GM18508 (cell line): ENCODE measurements around the gene PPM1N.
"Not testable (repeated sequence)": the region's sequence is repeated elsewhere in the genome, so short reads cannot be mapped to it uniquely, and the experiment has no call there.

Experiments used
- ATAC-seq: cut with Tn5 transposase; IDR thresholded peaks from one replicate; pipeline ENCODE4 v1.9.1; 2021; ENCODE audit warnings: moderate number of reproducible peaks; ENCODE audit not compliant: insufficient read depth, unreplicated experiment

The PPM1N gene

DNA sequence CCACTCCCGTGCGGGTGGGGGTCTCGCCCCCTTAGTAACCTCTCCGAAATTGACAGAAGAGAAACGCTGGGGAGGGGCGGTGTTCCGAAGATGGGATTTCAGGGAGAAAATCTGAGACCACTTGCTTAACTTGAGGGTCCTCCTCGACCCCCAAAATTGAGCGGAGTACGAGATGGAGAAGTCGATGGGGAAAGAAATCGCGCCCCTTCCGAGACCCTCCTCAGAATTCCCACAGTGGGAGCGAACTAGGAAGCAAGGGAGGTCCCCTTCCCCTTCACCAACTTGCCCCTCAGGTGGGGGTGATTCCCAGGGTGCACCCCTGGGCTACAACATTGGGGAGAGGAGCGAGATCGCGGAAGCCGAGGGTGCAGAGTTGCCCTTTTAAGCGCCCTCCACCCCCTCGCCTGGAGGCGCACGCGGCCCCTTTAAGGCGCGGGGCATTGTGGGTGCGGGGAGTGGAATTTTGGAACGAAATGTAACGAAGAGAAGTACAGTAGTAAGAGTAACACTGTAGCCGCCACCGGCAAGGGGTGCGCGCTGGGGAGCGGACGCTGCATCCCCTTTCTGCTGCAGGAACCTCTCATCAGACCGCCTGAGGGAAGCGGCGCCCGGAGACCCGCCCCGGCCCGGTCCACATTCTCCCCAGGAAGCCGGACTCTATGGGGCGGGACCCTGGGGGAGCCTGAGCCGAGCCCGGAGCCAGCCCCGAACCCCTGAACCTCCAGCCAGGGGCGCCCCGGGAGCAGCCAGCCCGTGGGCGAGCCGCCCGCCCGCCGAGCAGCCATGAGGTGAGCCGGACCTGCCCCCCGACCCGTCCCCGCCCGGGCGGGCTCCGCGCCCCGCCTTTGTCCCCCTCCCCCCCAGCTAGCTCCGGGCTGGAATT, 9.0 kb downstream of the PPM1N start, which contains the start of gene VASP:
Gene VASP (plus strand): TSS at position 491 of the 883 bp plus-strand sequence. CDS start 293 bp downstream, at position 784.
- no peak for ATAC-seq

DNA sequence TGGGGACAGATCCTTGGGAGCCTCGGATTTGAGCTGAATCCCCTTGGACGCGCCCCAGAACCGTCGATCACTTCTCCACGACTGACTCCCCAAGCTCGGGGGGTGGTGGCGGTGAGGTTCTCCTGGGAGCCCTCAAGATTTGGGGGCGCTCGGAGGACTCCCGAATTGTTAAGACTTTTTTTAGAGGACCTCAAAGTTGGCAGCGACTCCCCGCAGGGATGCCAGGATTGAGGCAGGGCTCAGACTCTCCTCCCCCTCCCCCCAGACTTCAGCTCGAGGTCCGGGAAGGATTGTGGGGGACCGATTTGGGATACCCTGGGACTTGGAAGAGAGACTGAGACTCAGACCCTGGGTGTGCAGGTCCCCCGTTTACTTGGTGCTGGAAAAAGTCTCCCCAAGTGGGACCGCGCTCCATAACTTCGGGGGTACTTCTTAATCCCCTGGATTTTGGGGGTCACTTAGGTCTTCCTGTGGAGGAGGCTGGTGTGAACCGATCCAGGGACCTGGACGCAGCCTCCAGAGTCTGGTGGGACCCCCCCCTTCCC, 9.7 kb downstream of the PPM1N start:
- ATAC-seq = no peak

- ATAC-seq = no peak
These were observed 10.2 kb downstream of the PPM1N start for GRCh38 chr19:45508417-45508860.

- ATAC-seq = no peak
These were observed 10.8 kb downstream of the PPM1N start for GRCh38 chr19:45508861-45509691.

DNA sequence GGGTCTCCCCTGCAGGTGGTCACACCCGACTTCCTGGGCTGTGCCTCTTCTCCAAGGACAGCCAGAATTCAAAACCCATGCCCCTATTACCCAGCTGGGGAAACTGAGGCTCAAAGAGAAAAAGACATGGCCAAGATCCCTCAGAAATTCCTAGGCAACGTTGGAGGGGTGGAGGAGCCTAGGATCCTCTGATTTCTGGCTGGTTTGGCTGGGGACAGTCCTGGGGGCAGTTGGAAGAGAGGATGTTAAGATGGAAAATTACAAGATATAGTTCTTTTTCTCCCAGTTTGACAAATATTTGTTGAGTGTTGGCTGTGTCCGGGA, 11.4 kb downstream of the PPM1N start:
- ATAC-seq = no peak

DNA sequence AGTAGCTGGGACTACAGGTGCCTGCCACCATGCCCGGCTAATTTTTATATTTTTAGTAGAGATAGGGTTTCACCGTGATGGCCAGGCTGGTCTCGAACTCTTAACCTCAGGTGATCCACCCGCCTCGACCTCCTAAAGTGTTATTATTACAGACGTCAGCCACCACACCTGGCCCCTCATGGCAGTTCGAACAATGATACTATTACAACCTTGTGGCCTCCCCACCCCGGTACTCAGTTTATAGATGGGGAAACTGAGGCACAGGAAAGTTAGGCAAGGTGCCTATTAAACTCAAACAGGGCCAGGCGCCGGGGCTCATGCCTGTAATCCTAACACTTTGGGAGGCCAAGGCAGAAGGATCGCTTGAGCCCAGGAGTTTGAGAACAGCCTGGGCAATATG, 12.1 kb downstream of the PPM1N start:
- not testable (repeated sequence) for ATAC-seq

GRCh38 chr19:45511074-45511473, 12.8 kb downstream of the PPM1N start:
- ATAC-seq = no peak

- ATAC-seq = no peak
These were observed 14.7 kb downstream of the PPM1N start for GRCh38 chr19:45512881-45513483.

GRCh38 chr19:45514376-45515051, 16.3 kb downstream of the PPM1N start:
- no peak for ATAC-seq

GRCh38 chr19:45515081-45515624, 16.9 kb downstream of the PPM1N start:
- ATAC-seq = no peak

DNA sequence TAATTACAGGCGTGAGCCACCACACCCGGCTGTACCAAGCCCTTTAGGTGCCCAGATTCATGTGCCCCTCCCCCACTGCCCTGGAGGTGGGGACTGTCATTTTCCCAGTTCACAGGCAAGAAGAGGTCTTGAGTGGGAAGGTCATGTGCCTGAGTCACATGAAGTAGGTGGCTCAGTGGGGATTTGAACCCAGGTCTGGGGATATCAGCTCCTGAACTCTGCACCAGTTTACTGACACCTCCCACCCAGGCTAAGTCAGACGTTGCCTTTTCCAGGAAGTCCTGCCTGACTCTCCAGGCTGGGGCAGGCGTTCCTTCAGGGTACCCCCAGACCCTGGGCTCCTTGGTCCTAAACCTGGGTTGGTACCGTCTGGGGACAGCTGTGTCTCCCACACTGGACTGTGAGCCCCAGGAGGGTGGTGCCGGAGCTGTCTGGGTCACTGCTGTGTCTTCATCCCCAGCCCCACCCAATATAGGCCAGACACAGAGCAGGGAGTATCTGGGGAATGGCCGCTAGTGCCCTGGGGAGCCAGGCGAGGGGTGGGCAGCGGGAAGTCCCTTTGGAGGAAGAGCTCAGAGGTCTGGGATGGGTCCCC, 17.7 kb downstream of the PPM1N start:
- no peak for ATAC-seq

DNA sequence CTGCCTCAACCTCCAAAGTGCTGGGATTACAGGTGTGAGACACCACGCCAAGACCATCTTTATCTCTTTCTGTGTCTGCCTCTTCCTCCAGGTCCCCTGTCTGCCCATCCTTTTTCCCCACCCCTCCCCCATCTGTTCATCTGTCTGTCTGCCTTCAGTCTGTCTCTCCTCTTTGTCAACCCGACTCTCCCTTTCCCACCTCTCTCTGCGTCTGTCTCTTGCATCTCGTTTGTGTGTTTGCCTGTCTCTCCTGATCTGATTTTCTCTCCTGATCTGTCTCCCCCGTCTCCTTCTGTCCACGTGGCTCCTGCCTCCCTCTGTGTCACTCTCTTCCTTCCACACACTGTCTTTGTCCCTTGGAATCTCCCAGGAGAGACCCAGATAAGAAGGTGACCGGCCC, 19.0 kb downstream of the PPM1N start:
- no peak for ATAC-seq

DNA sequence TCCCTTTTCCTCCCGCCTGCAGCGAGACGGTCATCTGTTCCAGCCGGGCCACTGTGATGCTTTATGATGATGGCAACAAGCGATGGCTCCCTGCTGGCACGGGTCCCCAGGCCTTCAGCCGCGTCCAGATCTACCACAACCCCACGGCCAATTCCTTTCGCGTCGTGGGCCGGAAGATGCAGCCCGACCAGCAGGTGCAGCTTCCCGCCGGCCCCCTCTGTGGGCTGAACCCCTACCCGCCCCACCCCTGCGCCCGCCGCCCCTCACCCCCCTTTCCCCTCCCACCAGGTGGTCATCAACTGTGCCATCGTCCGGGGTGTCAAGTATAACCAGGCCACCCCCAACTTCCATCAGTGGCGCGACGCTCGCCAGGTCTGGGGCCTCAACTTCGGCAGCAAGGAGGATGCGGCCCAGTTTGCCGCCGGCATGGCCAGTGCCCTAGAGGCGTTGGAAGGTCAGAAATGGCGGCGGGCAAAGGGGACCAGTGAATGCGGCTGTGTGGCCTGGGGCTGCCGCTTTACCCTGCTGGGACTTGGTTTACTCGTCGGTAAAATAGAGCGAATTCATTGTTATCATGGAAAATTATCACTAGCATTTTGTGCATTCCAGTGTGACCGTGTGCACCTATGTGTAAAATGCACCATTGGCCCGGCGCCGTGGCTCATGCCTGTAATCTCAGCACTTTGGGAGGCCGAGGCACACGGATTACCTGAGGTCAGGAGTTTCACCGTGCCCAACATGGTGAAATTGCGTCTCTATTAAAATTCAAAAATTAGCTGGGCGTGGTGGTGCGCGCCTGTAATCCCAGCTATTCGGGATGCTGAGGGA, 19.6 kb downstream of the PPM1N start:
- ATAC-seq = no peak

GRCh38 chr19:45518469-45518826, 20.2 kb downstream of the PPM1N start:
- no peak for ATAC-seq

DNA sequence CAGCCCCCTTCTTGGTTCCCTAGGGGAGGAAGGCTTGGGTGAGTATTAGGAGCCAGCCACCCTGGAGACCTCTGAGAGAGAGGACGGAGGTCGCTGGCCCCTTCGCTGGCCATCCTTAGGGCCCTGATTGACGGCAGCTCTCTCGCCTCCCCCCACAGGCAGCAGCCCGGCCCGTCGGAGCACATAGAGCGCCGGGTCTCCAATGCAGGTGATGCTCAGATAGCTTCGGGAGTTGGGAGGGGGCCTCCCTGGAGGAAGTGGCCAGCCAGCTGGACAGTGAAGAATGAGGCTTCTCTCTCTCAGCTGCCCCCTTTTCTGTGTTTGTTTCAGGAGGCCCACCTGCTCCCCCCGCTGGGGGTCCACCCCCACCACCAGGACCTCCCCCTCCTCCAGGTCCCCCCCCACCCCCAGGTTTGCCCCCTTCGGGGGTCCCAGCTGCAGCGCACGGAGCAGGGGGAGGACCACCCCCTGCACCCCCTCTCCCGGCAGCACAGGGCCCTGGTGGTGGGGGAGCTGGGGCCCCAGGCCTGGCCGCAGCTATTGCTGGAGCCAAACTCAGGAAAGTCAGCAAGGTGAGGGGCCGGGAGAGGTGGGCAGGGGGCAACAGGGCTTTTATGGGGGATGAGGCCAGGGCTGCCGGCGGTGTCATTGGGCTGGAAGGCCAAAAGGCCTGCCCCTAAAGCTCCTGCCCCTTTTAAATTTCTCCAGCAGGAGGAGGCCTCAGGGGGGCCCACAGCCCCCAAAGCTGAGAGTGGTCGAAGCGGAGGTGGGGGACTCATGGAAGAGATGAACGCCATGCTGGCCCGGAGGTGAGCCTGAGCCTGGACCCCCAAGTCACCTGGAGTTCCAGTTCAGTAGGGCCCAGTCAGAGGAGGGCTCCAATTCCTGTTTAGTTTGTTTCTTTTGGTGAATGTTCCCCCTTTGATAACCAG, 24.0 kb downstream of the PPM1N start:
- no peak for ATAC-seq

GRCh38 chr19:45523642-45524256, 25.5 kb downstream of the PPM1N start:
- ATAC-seq = peak; percentile 81

DNA sequence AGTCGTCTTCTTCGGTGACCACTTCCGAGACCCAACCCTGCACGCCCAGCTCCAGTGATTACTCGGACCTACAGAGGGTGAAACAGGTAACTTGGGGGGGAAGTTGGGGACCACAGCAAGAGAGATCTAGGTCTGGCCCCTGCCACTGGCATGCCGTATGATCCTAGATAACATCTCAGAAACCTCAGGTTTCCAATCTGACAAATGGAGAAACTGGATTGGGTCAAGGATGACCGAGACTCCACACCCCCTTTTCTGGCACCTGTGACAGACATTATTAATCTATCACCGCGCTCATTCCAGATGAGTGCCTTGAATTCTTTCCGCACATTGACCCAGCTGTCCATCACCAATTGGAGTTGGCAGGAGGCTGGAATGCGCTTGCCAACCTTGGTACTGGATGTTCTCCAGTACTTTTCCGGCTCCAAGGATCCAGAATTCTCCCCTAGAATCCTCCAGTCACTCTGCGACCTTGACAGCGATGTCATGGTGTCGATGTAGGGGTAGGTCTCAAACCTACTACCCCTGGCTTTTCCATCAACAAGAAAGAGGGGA, 26.4 kb downstream of the PPM1N start:
- ATAC-seq = no peak
